ENCODE data around the gene APC2.
"Not testable (repeated sequence)": the region's sequence is repeated elsewhere in the genome, so short reads cannot be mapped to it uniquely, and the experiment has no call there.

APC2 gene

DNA sequence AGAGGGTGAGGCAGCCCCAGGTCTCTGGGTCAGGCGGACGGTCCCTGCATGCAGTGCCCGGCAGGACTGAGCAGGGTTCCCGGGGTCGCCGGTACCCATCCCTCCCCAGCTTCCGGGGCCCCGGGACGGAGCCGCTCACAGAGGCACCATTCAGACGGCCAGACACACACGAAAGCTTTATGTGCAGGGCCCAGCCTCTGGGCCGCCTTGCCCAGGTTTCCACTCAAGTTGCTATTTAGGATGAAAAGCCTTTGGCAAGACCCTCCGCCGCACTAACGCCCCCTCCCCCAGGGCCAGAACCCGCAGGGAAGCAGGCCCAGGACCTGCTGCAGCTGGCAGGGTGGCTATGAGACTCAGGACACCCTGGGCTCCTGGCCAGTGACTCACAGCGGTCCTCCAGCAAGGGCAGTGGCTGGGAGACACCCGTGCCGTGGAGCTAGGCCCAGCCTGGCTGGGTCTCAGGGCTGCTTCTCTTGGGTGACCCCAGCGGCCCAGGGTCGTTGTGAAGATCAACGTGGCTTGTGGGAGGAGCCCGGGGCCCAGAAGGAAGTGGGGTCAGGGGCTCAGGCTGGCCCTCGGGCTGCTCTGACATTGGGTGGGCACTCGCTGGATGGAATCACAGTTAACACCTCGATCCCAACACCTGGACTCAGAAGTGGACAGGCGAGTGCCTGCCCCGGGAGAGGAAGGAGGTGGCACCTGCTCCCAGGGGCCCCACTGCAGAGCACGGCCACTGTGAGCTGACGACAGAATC, 24.3 kb downstream of the APC2 start:
- DNase-seq (ENCODE audit: low read depth, low spot score), result no peak
- no peak overlapping the region for H3K27ac ChIP-seq

DNA sequence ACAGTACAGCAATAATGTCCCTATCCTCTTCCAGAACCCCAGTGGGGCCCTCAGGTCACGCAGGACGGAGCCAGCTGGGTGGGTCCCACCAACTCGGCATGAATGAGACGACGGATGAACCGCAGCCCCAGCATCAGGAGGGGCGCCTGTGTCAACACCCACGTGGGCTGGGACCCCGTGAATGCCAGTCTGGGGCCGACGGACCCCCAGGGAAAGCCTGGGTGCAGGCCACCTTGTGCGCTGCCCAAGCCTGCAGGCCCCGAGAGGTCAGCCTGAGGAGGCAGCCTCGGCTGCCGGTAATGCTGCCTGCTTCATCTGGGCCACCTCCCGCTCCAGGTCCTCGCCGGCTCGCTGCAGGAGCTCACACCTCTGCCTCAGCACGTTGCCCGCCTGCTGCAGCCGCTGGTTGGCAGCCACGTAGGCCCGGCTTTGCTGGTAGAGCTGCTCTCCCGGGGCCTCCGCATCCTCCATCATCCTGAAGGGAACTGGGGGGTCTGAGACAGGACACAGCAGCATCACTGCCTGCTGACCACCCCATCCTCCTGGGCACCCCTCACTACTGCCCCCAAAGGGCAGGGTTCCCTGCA, 24.9 kb downstream of the APC2 start:
- H3K27ac ChIP-seq, result no peak overlapping the region
- DNase-seq (ENCODE audit: low read depth, low spot score), result no peak

DNA sequence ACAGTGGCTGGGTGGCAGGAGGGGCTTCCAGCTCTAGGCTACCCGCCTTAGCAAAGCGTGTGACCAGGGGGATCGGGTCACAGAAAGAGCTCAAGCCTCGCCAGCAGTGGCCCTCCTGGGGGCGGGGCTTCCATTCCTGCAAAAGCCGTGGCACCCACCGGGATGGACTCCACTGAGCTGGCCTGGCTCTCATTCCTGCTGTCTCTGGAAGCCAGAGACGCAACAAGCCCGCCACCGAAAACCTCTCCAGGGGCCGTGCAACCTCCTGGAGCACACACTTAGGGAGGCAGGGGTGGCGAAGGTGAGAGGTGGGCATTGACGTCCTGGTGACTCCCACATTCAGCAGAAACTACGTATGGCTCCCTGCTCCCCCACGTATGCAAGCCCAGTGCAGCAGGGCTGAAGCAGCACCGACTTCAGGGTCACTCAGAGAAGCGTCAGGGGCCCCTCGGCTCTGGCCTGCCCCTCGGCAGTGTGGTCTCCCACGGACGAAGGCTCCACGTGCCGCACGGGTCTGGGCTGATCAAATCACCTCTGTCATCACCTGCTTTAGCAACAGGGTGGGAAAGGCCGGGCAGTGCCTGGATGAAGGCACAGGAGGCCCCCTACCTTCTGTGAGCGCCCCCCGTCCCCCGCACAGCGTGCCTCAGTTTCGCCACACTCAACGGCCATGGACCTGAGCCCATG, 26.0 kb downstream of the APC2 start:
- H3K27ac ChIP-seq, result no peak overlapping the region
- no peak for DNase-seq (ENCODE audit: low read depth, low spot score)

DNA sequence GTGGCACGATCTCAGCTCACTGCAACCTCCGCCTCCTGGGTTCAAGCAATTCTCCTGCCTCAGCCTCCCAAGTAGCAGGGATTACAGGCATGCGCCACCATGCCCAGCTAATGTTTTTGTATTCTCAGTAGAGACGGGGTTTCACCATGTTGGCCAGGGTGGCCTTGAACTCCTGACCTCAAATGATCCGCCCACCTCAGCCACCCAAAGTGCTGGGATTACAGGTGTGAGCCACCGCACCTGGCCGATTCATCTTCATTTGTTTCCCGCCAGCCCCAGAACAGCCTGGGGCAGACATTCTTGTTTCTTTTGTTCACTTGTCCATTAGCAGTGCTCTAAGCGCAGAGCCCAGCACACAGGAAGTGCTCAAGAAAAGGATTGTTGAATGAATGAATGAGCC, 27.1 kb downstream of the APC2 start:
- DNase-seq (ENCODE audit: low read depth, low spot score), result not testable (repeated sequence)

DNA sequence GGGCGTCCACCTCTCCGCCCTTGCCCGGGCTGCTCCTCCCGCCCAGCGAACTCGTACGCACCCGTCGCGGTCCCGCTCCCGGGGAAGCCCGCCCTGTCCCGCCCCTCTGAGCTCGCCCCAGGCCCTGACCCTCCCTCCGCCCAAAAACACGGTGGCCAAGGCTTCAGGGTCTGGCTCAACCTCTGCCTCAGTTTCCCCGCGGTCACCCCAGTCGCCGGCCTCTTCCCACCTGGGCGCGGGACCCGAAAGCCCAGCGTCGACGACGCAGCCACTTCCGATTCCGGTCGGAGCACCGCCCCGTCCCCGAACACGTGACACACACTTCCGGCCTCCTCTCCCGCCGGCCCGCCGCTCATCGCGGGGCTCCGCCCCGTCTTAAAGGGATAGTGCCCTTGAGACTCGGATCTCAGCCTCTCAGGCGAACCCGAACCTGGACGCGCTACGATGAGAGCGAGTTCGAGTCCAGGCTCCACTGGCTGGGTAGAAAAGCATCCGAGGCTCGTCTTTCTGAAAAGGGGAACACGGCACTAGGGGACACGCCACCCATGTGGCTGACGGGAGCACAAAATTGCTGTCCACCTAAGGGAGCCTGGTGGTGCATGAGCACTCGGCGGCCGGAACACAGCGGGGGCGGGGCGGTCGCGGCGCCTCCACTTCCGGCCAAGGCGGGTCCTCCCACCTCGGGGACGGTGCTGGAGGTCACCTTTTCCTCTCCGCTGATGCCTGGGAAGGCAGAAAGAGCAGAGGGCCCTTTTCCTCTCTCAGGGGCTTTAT, 29.2 kb downstream of the APC2 start, which contains the start of gene C19orf25:
C19orf25 (minus strand) TSS at position 282 of the 774 bp plus-strand sequence. CDS start 312 bp downstream, outside the sequence.
- peak within 1 kb of the TSS; percentile 39 for H3K27ac ChIP-seq
- peak; percentile 63 for DNase-seq (ENCODE audit: low read depth, low spot score)

More for the DNA sequence above, 27.1 kb downstream of the APC2 start:
- not testable (repeated sequence) for H3K27ac ChIP-seq

GRCh38 chr19:1481224-1481892, 31.4 kb downstream of the APC2 start:
- DNase-seq (ENCODE audit: low read depth, low spot score), result no peak
- H3K27ac ChIP-seq, result no peak overlapping the region

DNA sequence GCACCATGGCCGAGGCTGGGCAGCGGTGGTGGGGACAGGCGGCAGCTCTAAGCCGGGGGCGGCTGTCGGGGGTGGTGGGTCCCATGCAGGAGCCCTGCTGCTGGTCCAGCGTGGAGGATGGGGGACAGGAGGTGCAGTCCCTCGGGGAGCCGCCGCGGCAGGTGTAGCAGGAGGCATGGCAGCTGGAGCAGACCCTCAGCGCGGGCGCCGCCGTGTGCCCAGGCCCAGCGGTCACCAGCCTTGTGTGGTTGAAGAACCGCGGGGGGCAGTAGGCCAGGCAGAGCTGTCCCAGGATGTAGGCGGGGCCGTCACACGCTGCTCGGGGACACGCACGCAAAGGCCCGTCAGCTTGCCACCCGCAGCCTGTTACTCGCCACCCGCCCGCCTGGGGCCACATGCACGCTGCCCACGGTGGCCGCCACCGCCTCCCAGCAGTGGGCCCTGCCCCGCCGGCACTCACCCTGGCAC, 32.0 kb downstream of the APC2 start:
- H3K27ac ChIP-seq, result no peak overlapping the region
- no peak for DNase-seq (ENCODE audit: low read depth, low spot score)

DNA sequence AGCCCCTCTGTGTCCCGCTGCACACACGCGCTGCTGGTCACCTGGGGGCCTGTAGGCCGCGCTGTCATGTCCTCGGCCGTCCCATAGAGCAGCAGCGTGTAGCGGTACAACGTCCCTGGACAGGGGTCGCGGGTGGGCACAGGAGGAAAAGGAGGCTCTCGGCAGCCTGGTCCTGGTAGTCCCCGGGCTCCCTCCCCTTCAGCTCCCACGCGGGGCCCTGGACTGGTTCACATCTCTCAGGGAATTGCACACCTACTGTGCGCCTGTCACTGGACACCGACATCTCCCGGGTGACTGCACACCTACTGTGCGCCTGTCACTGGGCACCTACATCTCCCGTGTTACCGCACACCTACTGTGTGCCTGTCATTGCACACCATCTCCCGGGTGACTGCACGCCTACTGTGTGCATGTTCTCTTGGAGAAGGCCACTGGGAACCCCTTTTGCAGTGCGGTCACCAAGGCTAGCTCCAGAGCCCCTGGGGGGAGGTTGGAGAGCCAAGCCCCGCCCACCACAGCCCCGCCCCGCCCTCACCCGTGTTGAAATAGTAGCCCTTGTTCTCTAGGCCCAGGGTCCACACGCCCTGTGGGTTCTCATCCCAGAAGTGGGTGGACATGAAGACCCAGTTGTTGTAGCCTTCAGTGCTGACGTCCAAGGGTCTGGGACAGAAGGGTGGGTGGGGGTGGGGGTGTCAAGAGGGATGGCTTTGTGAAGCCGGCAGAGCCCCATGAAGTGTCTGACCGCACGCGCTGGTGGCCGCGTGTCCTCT, 32.6 kb downstream of the APC2 start:
- H3K27ac ChIP-seq, result no peak overlapping the region
- no peak for DNase-seq (ENCODE audit: low read depth, low spot score)

GRCh38 chr19:1483131-1483978, 33.4 kb downstream of the APC2 start:
- no peak overlapping the region for H3K27ac ChIP-seq
- no peak for DNase-seq (ENCODE audit: low read depth, low spot score)

GRCh38 chr19:1483979-1484428, 34.1 kb downstream of the APC2 start:
- no peak for DNase-seq (ENCODE audit: low read depth, low spot score)
- no peak overlapping the region for H3K27ac ChIP-seq

GRCh38 chr19:1486720-1487575, 37.0 kb downstream of the APC2 start:
- no peak overlapping the region for H3K27ac ChIP-seq
- no peak for DNase-seq (ENCODE audit: low read depth, low spot score)

DNA sequence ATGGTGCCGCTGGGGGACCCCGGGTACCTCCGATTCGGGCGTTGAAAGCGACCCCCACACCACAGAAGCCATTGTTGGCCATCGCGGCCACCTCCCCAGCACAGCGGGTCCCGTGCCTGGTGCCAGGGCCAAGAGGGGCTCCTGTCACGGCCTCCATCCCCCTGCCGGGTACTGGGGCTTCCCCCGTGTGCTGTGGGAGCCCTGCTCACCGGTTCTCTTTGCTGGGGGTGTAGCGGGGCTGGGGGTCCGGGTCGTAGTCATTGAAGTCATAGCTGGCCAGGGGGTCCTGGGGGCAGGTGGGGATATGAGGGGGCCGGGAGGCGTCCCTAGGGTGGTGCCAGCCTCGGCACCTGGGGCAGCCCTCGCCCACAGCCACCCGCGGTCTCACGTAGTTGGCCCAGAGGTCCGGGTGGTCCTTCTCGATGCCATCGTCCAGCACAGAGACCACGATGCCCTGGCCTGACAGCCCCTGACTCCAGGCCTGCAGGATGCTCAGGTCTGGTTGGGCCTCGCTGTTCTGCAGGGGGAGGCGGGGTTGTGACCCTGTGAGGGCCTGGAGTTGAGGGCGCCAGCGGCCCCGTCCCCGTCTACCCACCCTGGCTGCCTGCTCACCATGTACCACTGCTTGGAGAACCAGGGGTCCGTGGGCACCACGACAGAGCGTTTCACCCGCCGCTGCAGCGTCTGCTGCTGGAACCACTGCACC, 37.8 kb downstream of the APC2 start:
- DNase-seq (ENCODE audit: low read depth, low spot score), result no peak
- no peak overlapping the region for H3K27ac ChIP-seq

GRCh38 chr19:1488282-1488601, 38.3 kb downstream of the APC2 start:
- no peak overlapping the region for H3K27ac ChIP-seq
- DNase-seq (ENCODE audit: low read depth, low spot score), result no peak

DNA sequence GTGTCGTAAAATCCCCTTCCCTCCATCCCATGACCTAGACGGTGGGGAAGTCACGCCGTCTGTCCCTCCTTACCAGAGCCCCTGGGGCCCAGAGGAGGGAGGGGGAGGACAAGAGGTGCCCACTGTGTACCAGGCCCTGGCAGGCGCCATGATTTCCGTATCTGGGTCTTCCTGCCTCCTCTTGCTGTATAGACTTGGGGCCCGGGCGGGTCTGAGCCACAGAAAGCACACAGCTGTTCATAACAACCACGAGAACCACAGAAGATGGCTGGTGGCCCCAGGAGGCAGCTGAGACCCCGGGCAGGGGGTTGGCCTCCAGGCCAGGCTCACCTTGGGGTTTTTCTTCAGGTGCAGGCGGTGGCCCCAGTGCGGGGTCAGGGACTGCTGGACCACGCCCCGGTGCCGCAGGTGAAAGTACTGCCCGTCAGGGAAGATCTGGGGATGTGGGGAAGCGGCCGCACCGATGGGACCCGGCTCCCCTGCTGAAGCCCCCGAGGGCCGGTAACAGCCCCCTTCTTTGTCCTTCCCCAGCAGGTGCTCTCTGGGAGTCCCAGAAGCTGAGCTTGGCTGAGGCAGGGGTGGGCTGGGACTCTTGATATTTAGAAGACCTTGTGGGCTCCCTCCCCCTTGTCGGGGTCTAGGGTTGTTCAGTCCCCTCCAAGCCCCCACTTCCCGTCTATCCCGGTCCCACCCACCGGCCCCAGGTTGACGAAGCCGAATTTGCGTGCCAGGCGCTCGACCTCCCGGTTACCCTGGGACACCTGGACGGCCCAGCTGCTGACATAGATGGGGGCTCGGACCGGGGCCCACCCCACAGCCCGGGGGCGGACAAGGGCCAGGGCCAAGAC, 39.8 kb downstream of the APC2 start:
- no peak for DNase-seq (ENCODE audit: low read depth, low spot score)
- H3K27ac ChIP-seq, result no peak overlapping the region

- DNase-seq (ENCODE audit: low read depth, low spot score), result peak; percentile 94
- H3K27ac ChIP-seq, result no peak within 1 kb of the TSS
Observed at GRCh38 chr19:1490311-1491113, 40.6 kb downstream of the APC2 start, which contains the start of gene PCSK4. Gene PCSK4, minus strand, starts transcription at chr19:1490350. Its CDS starts 4 bp downstream, at chr19:1490346.

All from epithelial cell of prostate (primary cell).